Activated naive CD4-positive, alpha-beta T cell treated with anti-CD3 and anti-CD28 coated beads, Interleukin-2, amount 10 ng/mL, durations not matched to agents 5 hours and 36 hours (primary cell): ENCODE results near the gene KRTAP13-1. TPM values are rescaled to one million over a fixed set of nuclear protein-coding genes. Genes with fewer than 3 reads are reported as not detected.

Source experiments
- microRNA-seq: library from miRNA; unstranded; fragments of <30 nt; microRNA quantifications from one replicate; pipeline ENCODE4 v1.2.0, GENCODE V29; 2022; ENCODE audit warnings: borderline microRNAs expressed, borderline replicate concordance
- total RNA-seq, 2 experiments: library from RNA; stranded (reverse); gene quantifications; one replicate each; pipeline ENCODE4 v1.2.3, GENCODE V29; 2021

The KRTAP13-1 gene
- total RNA-seq = not detected

DNA sequence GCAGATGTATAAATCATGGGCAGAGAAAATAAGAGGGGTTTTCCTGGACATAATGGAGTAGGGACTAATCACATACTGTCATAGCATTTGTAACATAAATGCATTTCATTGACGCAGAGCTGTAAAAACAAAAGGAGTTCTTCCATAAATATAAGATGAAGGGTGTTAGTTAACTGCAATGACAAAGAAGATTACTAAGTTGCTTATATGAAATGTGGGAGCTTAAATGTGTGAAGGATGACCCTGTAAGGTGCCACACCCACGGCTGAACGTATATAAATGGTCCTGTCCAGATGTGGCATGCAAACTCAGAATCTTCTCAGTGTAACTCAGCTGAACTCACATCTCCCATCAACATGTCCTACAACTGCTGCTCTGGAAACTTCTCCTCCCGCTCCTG is at the start of gene KRTAP13-1:
Gene KRTAP13-1, plus strand, starts transcription at position 301 of the 400 bp plus-strand sequence. Its CDS starts 56 bp downstream, at position 357.

GRCh38 chr21:30348506-30348905 is 47.3 kb upstream of the KRTAP13-1 start, which contains the start of gene KRTAP23-1:
TSS of gene KRTAP23-1 (minus strand) at chr21:30348606. CDS start at chr21:30348606, 0 bp downstream.

DNA sequence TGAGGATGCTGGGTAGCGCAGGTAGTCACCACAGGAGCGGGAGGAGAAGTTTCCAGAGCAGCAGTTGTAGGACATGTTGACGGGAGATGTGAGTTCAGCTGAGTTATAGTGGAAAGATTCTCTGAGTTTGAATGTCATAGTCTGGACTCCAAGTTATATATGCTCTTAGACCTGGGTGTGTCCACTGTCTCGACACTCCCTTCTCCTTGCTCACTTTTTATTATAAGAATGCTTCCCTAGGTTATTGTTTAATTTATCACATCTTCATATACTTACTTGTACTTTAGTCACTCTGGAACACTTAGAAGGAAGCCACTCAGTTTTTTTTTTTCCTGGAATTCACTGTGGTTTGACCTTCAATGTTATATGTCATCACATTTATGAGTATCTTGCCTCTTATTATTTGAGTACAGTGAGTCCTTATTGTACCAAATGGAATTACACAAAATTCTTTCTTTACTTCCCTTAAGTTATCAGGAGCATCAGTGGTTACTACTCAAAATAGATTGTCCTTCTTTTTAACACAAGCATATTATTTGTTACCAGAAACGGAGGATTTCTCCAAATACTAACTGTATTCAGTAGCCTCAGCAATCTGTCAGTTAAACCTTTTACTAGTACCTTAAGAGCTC is 23.6 kb upstream of the KRTAP13-1 start, which contains the start of gene KRTAP13-2:
Gene KRTAP13-2, minus strand, starts transcription at position 133 of the 632 bp plus-strand sequence. Its CDS starts 58 bp downstream, at position 75.

GRCh38 chr21:30425826-30426225 is 30.0 kb downstream of the KRTAP13-1 start, which contains the start of gene KRTAP13-3:
TSS of gene KRTAP13-3 (minus strand) at chr21:30425926. CDS start at chr21:30425912, 14 bp downstream.

DNA sequence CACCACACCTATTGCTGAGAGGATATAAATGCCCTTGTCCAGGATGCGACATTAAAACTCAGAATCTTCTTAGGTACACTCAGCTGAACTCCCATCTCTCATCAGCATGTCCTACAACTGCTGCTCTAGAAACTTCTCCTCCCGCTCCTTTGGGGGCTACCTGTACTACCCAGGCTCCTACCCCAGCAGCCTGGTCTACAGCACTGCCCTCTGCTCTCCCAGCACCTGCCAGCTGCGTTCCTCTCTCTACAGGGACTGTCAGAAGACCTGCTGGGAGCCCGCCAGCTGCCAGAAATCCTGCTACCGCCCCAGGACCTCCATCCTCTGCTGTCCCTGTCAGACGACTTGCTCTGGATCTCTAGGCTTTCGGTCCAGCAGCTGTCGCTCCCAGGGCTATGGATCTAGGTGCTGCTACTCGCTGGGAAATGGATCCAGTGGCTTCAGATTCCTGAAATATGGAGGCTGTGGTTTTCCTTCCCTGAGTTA is 34.4 kb downstream of the KRTAP13-1 start, which contains the start of gene KRTAP13-4:
Gene KRTAP13-4, plus strand, starts transcription at position 51 of the 486 bp plus-strand sequence. Its CDS starts 56 bp downstream, at position 107.

DNA sequence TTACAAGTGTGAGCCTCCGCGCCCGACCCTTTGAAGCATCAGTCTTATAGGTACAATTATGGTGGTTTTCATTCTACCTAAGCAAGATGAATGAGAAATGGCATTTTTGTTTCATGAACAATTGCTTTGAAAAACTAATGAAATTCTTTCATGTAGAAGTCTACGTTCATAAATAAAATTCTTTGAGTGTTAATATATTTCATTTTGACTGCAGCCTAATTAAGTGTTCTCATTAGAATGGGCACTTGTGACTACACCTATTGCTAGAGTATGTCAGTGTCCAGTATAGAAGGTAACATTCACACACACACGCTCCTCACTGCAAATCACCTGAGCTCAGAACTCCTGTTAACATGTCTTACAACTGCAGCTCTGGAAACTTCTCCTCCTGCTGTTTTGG is 44.1 kb downstream of the KRTAP13-1 start, which contains the start of gene KRTAP15-1:
Gene KRTAP15-1, plus strand, starts transcription at position 301 of the 400 bp plus-strand sequence. Its CDS starts 53 bp downstream, at position 354.

Small RNA genes within 50 kb of the gene (microRNA-seq; reads per million reads assigned to microRNA genes)
- gene MIR4327 = not detected

Other genes starting within 250 kb of the KRTAP13-1 start
- not detected for gene CLDN17, start 229.2 kb upstream of the KRTAP13-1 start, total RNA-seq
- not detected for gene CLDN8, start 179.9 kb upstream of the KRTAP13-1 start, total RNA-seq
- not detected for gene KRTAP24-1, start 113.1 kb upstream of the KRTAP13-1 start, total RNA-seq
- not detected for gene KRTAP25-1, start 106.5 kb upstream of the KRTAP13-1 start, total RNA-seq
- gene KRTAP26-1, start 75.7 kb upstream of the KRTAP13-1 start, total RNA-seq = not detected
- not detected for gene KRTAP27-1, start 58.3 kb upstream of the KRTAP13-1 start, total RNA-seq
- not detected for gene KRTAP23-1, start 47.4 kb upstream of the KRTAP13-1 start, total RNA-seq
- not detected for gene KRTAP13-2, start 23.8 kb upstream of the KRTAP13-1 start, total RNA-seq
- not detected for gene KRTAP13-3, start 29.9 kb downstream of the KRTAP13-1 start, total RNA-seq
- gene KRTAP13-4, start 34.2 kb downstream of the KRTAP13-1 start, total RNA-seq = not detected
- not detected for gene KRTAP15-1, start 44.2 kb downstream of the KRTAP13-1 start, total RNA-seq
- not detected for gene KRTAP19-1, start 84.3 kb downstream of the KRTAP13-1 start, total RNA-seq
- not detected for gene KRTAP19-2, start 91.4 kb downstream of the KRTAP13-1 start, total RNA-seq
- not detected for gene KRTAP19-3, start 96.0 kb downstream of the KRTAP13-1 start, total RNA-seq
- gene KRTAP19-4, start 101.1 kb downstream of the KRTAP13-1 start, total RNA-seq = not detected
- not detected for gene KRTAP19-5, start 106.1 kb downstream of the KRTAP13-1 start, total RNA-seq
- gene KRTAP19-6, start 145.8 kb downstream of the KRTAP13-1 start, total RNA-seq = not detected
- gene KRTAP19-7, start 165.3 kb downstream of the KRTAP13-1 start, total RNA-seq = not detected
- gene KRTAP22-2, start 194.4 kb downstream of the KRTAP13-1 start, total RNA-seq = not detected
- not detected for gene KRTAP6-3, start 196.4 kb downstream of the KRTAP13-1 start, total RNA-seq
- gene KRTAP6-2, start 202.9 kb downstream of the KRTAP13-1 start, total RNA-seq = not detected
- not detected for gene KRTAP22-1, start 205.1 kb downstream of the KRTAP13-1 start, total RNA-seq
- not detected for gene KRTAP6-1, start 217.9 kb downstream of the KRTAP13-1 start, total RNA-seq
- not detected for gene KRTAP20-1, start 220.4 kb downstream of the KRTAP13-1 start, total RNA-seq
- not detected for gene KRTAP20-4, start 224.6 kb downstream of the KRTAP13-1 start, total RNA-seq
- gene KRTAP20-2, start 239.2 kb downstream of the KRTAP13-1 start, total RNA-seq = not detected
- gene KRTAP20-3, start 246.8 kb downstream of the KRTAP13-1 start, total RNA-seq = not detected